Activated CD8-positive, alpha-beta memory T cell treated with anti-CD3 and anti-CD28 coated beads, Interleukin-2, amount 50 U/mL, for 24 hours (primary cell): ENCODE data around the gene LHX2.

ENCODE experiments used
- DNase-seq: peaks from one replicate; pipeline ENCODE4 v3.0.0-alpha.2; 2020; ENCODE audit errors: extremely low read depth

The LHX2 gene

DNA sequence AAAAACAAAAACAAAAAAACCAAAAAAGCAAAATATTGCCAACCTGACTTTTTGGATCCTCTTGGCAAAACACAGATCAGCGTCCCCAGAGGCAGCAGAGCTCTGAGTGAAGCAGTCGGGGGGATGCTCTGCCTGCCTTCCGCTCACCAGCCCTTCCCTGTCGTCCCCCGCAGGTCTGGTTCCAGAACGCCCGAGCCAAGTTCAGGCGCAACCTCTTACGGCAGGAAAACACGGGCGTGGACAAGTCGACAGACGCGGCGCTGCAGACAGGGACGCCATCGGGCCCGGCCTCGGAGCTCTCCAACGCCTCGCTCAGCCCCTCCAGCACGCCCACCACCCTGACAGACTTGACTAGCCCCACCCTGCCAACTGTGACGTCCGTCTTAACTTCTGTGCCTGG is 20.7 kb downstream of the LHX2 start:
- no peak for DNase-seq

DNA sequence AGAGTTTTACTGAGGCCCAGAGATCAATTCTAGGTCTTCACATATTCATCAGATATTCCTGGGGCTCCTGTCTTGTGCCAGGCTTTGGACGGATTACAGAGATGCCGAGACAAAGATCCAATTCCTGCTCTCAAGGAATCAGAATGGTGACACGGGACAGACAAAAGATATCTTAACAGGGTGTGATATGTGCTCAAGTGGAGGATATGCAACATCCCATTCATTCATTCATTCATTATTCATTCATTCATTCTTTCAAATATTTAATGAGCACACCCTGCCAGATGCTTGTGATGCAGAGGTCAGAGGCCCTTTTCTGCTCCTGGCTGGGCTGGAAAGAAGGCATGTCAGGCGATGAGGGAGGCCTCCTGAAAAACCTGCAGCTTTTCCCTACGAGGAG is 21.8 kb downstream of the LHX2 start:
- DNase-seq = no peak

DNA sequence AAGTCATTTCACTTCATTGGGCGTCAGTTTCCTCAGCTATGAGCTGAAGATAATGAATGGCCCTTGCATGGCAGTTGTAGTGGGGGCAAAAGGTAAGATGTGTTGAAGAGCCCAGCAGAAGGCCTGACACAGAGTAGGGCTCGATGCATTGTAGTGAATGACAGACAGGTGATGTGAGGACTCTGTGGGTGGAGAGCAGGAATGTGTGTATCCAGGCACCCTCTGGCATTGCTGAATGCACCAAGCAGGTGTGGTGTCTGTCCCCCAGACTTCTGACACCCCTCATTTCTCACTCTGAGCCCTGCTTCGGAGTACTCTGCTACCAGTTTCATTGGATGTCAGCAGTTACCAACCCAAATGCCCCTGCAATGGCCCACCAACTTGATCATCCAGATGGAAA is 22.4 kb downstream of the LHX2 start:
- DNase-seq = no peak

DNA sequence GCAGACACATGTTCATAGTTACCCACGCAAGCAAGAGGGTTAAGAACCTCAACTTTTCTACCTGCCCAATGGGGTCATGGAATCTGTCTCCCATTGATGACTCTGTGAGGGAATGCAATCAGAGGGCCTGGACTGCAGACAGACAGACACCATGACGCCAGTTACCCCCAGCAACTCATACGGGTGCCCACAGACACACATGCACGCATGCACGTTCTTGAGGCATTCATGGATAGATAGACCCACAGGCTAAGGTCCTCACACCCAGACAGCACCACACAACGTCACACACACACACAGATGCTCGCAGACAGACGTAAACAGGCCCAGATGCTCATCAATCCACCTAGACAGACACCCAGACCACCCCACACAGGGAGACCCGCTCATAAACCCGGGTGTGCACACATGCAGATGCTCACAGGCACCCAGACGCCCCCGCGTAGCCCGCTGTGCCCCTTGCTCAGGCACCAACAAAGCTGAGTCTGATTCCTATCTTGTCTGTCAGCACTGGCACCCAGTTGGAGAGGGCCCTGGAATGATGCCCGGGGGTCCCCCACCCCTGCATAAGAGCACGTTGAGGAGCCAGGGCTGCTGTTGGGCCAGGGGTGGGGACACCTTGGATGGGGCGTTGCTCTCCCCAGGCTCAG is 23.6 kb downstream of the LHX2 start:
- DNase-seq = no peak

DNA sequence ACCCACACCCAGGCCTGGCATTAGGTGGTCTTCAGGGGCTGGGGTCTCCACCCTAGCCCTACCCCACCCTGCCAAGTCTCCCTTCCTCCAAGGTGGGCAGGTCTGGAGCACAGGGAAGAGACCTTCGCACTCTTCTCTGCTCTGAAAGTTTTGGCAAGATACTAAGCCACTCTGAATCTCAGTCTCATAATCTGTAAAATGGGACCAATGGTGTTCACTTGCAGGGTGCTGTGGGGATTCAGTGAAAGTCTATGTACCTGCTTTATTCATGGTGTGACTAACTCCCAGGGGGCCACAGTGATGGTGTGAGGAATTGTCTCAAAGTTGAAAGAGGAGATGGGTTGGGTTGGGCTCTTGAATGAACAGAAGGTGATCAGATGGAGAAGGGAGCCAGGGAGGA is 25.0 kb downstream of the LHX2 start:
- DNase-seq = no peak

DNA sequence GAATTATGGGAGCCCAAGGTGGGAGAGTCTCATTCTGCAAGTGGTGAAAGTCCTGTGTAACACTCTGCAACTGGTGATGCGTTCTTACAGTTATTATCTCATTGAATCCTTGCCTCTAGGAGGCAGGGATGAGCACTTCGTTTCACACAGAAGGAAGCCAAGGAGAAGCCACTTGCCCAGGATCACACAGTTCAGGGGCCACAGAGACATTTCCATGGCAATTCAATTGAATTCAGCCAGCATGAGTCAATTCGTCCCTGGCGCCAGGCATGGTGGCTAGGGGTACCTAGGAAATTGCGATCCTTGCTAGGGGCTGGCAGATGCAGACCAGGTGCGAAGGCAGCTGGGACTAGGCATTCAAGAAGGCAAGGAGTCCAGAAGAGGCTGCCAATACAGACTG is 26.2 kb downstream of the LHX2 start:
- DNase-seq = no peak

DNA sequence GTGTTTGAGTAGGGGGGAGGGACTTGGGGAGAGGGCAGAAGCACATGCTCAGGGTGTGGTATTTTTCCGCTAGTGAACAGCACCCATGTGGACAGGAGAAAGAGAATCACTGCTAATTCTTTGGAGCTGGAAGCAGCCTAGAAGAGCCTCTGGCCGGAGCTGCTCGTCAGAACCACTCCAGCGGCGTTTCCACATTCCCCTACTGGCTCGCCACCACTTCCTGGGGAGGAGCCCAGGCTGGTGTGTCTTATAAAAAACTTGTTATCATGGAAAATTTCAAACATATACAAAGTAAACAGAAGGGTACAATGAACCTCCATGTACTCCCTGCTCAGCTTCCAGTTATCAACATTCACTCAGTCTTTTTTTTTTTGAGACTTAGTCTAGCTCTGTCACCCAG is 26.7 kb downstream of the LHX2 start:
- DNase-seq = no peak

DNA sequence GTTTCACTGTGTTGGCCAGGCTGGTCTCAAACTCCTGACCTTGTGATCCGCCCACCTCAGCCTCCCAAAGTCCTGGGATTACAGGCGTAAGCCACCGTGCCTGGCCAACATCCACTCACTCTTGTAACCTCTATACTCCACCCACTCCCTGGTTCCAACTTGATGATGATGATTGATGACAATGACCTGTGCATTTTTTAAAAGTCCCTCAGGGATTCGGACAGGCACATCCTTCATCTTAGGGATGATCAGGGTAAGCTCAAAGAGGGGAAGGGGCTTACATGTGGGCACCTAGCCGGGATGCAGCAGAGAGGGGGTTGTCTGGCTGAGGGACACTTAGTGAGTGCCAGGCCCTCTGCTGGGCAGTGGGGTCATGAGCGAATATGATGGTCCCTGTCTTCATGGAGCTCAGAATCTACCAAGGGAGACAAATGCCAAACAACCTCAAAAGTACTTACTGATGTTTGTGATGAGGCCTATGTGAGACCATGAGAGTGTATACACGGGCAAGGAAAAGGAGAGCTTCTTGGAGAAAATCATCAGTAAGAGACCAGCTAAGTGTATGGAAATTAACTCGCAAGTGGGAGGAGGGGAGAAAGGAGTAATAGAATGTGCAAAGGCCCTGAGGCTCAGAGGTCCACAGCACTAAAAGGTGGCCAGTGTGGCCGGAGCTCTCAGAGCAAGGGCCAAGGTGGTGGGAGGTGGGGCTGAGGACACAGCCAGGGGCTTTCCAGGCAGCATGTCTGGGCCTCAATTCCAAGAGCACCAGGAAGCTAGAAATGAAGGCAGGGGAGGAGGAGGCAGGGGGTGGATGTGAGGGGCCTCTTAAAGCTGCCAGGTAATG is 27.4 kb downstream of the LHX2 start:
- DNase-seq = no peak

DNA sequence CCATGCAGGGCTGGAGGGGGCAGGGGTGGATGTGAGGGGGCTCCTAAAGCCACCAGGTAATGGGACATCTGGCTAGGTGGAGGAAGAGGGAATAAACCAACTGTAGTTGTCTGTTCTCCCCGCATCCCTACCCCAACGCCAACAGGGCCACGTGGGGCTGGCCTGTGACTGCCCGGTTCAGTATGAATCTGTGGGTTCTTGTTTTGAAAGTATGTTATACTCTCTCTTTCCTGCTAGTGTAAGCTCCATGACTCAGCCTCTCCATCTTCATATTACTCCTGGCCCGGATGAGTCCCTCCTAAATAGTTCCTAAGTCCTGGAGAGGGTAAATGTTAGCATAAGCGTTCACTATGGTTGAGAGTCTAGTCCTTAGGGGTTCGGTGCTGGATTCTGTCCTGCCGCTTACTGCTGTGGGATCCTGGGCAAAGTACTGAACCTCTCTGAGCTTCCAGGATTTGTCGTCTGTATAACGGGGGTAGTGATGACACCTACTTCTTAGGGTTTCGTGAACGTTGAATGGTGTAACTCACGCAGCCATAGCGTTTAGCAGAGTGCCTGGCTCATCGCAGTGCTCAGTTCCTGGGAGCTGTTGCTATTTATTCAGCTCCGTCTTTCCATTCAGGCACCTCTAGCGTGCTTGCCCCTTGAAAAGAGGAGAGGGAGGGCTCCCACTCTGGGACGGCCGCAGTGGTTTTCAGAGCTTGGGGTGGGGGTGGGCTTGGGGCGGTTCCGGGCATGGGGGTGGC is 28.8 kb downstream of the LHX2 start:
- no peak for DNase-seq

DNA sequence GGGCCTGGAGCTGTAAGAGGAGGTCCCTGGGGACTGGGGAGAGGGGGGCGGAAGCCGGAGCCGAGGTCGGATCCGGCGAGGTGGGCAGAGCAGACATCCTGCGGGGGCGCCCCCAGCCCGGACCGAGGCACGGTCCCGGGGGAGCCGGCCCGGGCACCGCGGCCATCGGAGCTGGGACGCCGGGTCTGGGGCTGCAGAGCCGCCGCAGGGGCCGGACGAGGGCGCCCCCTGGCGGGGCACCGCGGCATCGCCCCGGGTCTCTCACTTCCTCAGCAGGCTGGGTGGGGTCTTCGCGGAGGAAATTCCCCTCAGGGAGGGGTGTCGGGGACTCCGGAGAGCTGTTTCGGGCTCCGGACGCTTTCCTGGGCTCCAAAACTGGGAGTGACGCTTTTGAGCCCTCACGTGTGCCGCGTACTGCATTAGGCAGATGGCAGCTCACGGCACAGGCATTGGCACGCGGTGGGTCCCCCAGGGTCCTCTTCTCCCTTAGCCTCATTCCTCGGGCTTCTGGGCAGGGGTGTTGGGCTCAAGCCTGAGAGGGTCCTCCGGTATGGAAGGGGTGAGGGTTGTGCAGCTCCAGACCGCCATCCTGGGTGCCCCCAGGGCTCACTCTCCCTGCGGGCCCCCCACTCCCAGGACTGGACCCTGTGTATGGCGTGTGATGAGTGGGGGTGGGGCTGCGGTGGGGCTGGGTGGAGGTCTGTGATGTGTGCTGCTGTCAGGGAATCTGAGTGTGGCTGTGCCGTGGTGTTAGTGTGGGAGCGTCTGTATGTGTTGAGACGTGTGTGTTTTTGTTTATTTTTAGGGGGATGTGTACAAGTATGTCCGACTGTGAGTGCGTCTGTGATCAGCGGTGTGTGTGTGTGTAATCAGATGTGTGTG is 29.6 kb downstream of the LHX2 start:
- no peak for DNase-seq

DNA sequence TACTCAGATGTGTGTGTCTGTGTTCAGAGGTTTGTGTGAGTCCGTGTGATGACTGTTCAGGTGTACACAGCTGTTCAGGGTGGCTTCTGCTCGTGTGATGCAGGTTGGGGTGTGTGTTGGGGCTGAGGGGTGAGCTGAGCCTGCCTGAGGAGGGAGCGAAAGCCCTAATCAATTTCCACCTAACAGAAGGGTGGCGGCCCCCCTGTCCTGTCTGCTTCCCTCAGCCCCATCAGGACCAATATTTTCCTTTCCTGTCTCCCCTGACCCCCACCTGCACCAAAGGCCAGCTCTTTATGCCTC is 30.2 kb downstream of the LHX2 start:
- DNase-seq = no peak

DNA sequence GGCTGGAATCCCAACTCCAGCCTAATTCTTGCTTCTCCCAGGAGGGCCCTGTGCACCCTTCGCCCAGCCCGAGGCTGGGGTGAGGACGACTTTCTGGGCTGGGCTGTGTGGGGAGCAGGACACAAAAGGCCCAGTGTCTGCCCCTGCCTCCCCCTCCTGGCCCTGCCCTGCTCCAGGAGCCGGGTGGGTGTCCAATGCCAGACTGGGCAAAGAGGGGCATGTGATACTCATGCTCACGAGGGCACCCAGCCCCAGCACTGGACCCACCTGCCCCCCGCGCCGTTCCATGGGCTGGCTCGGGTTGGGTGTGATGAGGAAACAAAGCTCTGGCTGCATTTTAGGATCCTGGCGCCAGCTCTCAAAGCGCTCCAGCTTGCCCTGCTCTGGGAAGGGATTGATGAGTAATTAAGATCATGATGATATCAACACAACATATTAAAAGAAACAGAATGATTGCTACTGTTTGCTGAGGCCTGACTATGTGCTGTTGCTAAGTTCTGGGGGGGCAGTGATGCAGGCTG is 30.7 kb downstream of the LHX2 start:
- no peak for DNase-seq

DNA sequence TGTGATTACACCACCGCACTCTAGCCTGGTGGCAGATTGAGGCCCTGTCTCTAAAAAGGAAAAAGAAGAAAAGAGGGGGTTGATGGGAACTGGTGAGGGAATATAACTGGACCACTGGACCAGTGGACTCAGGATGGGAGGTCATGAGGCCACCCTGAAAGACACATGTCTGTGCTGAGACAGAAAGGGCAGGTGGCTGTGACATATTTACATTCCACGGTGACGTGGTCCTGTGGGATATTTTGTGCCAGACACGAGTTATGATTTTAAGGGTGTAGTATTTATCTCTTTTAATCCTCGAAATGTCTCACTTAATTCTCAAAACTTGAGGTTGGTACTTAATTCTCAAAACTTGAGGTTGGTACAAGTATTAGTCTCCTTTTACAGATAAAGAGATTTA is 32.9 kb downstream of the LHX2 start:
- no peak for DNase-seq

DNA sequence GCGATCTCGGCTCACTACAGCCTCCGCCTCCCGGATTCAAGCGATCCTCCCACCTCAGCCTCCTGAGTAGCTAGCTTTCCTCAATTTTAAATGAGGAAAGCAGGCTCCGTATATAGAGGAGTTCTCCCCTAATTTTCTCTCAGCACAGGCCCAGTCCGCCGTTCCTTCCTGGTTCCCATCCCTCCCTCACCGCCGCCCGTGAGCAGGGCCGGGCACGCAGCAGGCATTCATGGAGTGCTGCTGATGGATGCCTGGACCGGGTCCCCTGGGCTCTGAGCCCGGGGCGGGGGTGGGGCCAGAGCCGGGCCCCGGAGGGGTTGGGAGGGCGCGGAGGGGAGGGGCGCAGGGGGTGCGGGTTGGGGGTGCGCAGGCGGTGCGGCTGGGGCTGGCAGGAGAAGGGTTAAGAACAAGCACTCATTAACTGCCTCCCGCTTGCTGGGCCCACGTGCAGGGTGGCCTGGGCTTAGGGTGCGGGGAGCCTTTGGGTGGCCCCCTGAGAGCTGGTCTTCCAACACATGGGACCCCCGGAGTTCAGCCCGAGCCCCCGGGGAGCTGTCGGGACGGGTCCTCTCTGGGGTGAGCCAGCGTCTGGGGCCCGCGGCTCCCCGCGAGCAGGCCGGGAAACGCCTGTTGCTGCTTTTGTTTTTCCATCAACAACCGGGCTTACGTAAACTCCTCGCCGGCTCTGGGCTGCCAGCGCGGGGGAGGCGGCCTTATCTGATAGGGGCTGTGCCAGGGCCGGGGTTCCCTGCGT is 33.7 kb downstream of the LHX2 start:
- no peak for DNase-seq

DNA sequence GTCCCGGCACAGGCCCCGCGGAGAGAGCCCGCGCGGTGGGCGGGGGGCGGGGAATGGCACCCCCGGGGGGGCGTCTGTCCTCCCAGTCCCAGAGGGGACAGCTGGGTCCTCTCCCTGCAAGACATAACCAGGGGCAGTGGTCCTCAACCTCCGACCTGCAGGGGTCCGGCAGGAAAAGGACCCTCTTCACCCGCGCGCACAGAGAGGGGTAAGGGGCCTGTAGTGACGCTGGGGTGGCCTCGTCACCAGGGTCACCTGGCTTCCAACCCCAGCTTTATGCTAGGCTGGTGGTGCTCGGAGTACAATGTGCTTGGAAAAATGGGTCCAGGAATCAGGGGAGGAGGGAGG is 34.2 kb downstream of the LHX2 start:
- no peak for DNase-seq

DNA sequence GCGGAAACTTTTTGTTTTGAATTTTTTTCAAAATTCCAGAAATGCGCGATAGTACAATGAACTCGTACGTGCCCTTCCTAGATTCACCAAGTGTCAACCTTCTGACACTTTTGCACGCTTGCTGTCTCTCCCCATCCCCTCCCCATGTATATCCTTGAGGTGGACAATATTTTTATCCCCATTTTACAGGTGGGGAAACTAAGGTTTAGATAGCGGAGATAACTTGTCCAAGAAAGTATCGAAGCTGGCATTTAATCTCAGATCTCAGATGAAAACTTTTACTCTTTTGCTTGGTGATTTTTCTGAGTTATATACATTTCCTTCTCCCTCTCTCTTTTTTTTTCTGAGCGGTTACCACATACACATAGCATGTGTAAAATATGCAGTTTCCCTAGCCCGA is 34.6 kb downstream of the LHX2 start:
- DNase-seq = no peak

DNA sequence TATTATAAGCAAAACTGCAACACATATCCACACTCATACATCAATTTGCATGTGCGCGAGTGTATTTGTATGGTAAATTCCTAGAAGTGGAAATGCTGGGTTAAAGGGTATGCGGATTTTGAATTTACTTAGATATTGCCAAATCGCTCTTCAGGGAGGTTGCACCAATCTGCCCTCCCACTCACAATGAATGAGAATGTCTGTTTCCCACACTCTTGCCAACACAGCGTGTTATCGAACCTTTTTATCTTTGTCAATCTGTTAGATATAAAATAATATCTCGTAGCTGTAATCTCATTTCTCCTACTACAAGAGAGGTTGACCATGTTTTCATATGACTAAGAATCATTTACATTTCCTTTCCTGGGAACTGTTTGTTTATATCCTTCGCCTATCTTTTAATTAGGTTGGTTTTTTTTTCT is 35.7 kb downstream of the LHX2 start:
- DNase-seq = no peak

DNA sequence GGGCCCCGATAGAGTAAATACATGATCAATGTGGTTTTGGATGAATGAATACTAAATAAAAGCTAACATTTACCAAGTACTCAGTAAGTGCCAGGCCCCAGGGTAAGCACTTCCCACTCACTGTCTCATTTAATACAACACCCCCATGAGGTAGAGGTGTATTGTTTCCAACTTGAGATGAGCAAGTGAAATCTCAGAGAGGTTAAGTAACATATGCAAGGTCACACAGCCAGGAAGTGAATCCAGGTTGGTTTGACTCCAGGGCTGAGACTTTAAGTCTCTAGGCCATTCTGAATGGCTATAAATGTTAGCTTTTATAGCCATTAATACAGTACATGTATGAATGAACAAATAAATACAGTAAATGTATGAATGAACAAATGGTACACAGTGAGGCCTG is 39.4 kb downstream of the LHX2 start:
- no peak for DNase-seq

DNA sequence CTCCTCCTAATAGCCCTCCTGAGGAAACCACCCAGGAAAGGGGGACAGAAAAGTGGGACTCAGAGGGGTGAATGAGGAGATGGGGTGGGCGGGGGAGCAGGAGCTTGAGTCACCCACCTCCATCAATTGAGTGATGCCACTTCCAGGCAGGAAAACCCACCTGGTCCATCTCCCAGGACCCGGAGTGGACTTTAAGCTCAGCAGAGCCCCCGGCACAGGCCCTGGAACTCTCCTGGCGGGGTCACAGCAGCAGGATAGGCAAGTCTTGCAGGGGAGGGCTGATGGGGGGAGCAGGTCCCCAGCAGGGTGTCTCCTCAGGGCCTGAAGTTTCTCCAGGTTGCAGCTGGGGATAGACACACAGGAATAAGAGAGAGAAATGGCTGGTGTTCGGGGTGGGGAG is 40.8 kb downstream of the LHX2 start:
- DNase-seq = no peak

DNA sequence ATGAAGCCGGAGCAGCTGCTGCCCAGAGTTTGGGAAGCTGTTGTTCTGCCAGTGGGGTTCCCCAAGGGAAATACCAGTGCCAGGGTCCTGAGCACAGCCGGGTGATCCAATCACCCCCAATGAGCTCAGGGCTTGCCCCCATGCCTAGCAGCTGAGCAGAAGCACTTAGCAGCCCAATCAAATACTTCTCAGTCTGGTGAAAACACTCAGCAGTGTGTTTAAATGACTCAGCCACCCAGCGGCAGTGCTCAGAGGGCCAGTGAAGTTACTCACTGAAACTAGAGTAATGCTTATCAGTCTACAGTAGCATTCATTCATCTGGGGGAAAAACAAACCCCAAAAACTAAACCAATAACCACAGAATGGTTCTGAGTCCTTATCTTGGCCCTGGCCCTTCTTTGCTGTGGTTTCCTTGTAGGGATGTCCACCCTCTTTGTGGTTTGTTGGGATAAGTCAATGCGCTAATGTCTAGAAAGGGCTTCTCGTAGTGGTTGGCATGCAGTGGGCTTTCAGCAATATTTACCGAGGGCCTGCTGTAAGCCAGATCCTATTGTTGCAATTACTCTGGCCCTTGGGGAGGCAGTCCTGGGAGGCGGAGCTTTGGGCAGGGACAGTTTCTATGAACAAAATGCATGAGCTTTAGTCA is 43.1 kb downstream of the LHX2 start:
- DNase-seq = peak; percentile 14
